H9 (cell line): ENCODE measurements around the gene ZCCHC7. TPM values are rescaled to one million over a fixed set of nuclear protein-coding genes. Genes with fewer than 3 reads are reported as not detected.
A peak's percentile ranks its signal among the peaks of the same experiment; 100 is the strongest.

Source experiments
- DNase-seq: peaks from one replicate; pipeline ENCODE4 v3.0.0-alpha.2; 2017
- H2AFZ ChIP-seq: one replicate; pipeline ENCODE4 v1.6.1; 2013; ENCODE audit warnings: mild to moderate bottlenecking, low read length, control low read depth, moderate library complexity
- H2AK5ac ChIP-seq: 2 replicates; pipeline ENCODE4 v1.6.1; 2013; ENCODE audit warnings: low read length, control low read depth, mixed read lengths; ENCODE audit not compliant: insufficient read length
- H2BK120ac ChIP-seq: one replicate; pipeline ENCODE4 v1.6.1; 2013; ENCODE audit warnings: low read depth, mild to moderate bottlenecking, low read length, control low read depth, inconsistent platforms; ENCODE audit not compliant: poor library complexity, severe bottlenecking
- H2BK12ac ChIP-seq: 2 replicates; pipeline ENCODE4 v1.6.1; 2013; ENCODE audit warnings: low read length, control low read depth, mixed read lengths, low read depth; ENCODE audit not compliant: insufficient read length
- H2BK15ac ChIP-seq: 2 replicates; pipeline ENCODE4 v1.6.1; 2013; ENCODE audit warnings: low read depth, low read length, control low read depth
- H2BK20ac ChIP-seq: one replicate; pipeline ENCODE4 v1.6.1; 2013; ENCODE audit warnings: low read depth, mild to moderate bottlenecking, low read length, control low read depth, inconsistent platforms; ENCODE audit not compliant: poor library complexity, severe bottlenecking
- H2BK5ac ChIP-seq: 2 replicates; pipeline ENCODE4 v1.6.1; 2013; ENCODE audit warnings: low read length, control low read depth, mixed read lengths; ENCODE audit not compliant: insufficient read length
- H3K14ac ChIP-seq: 2 replicates; pipeline ENCODE4 v1.6.1; 2013; ENCODE audit warnings: low read length, control low read depth; ENCODE audit not compliant: insufficient read depth
- H3K18ac ChIP-seq: 2 replicates; pipeline ENCODE4 v1.6.1; 2013; ENCODE audit warnings: low read depth, mild to moderate bottlenecking, mixed read lengths, low read length, control low read depth; ENCODE audit not compliant: insufficient read length
- H3K23ac ChIP-seq: 2 replicates; pipeline ENCODE4 v1.6.1; 2013; ENCODE audit warnings: low read length, control low read depth, mixed read lengths, low read depth; ENCODE audit not compliant: insufficient read length
- H3K23me2 ChIP-seq: 2 replicates; pipeline ENCODE4 v1.6.1; 2013; ENCODE audit warnings: low read depth, mild to moderate bottlenecking, mixed read lengths, low read length, control low read depth; ENCODE audit not compliant: insufficient read length, poor library complexity, severe bottlenecking
- H3K27ac ChIP-seq: 2 replicates; pipeline ENCODE4 v1.5.1; 2013; ENCODE audit warnings: low read length, control low read depth, mixed read lengths, low read depth; ENCODE audit not compliant: insufficient read length
- H3K27me3 ChIP-seq: 2 replicates; pipeline ENCODE4 v1.6.1; 2013; ENCODE audit warnings: low read length, control low read depth, inconsistent platforms; ENCODE audit not compliant: insufficient read depth
- H3K4ac ChIP-seq: 2 replicates; pipeline ENCODE4 v1.6.1; 2013; ENCODE audit warnings: low read depth, mild to moderate bottlenecking, control low read depth, inconsistent platforms, low read length, moderate library complexity
- H3K4me1 ChIP-seq: 2 replicates; pipeline ENCODE4 v1.6.1; 2013; ENCODE audit warnings: low read length, control low read depth, inconsistent platforms; ENCODE audit not compliant: insufficient read depth
- H3K4me2 ChIP-seq: 2 replicates; pipeline ENCODE4 v1.6.1; 2013; ENCODE audit warnings: low read length, control low read depth, mixed read lengths; ENCODE audit not compliant: insufficient read length, insufficient read depth
- H3K56ac ChIP-seq: 2 replicates; pipeline ENCODE4 v1.6.1; 2013; ENCODE audit warnings: low read depth, mild to moderate bottlenecking, mixed read lengths, low read length, control low read depth; ENCODE audit not compliant: insufficient read length
- H3K79me1 ChIP-seq: 2 replicates; pipeline ENCODE4 v1.6.1; 2013; ENCODE audit warnings: low read depth, mild to moderate bottlenecking, moderate library complexity, low read length, control low read depth, inconsistent platforms; ENCODE audit not compliant: insufficient read depth, poor library complexity, severe bottlenecking
- H3K79me2 ChIP-seq: 2 replicates; pipeline ENCODE4 v1.6.1; 2013; ENCODE audit warnings: low read length, control low read depth, inconsistent platforms; ENCODE audit not compliant: insufficient read depth
- H3K9ac ChIP-seq: 2 replicates; pipeline ENCODE4 v1.6.1; 2013; ENCODE audit warnings: low read length, control low read depth, mixed read lengths; ENCODE audit not compliant: insufficient read length; ENCODE audit errors: extremely low read depth
- H3K9me3 ChIP-seq: one replicate; pipeline ENCODE4 v1.6.1; 2013; ENCODE audit warnings: low read depth, low read length, inconsistent platforms; ENCODE audit not compliant: control insufficient read depth
- H3T11ph ChIP-seq: one replicate; pipeline ENCODE4 v1.6.1; 2013; ENCODE audit warnings: mild to moderate bottlenecking, low read length, control low read depth, inconsistent platforms
- H4K20me1 ChIP-seq: one replicate; pipeline ENCODE4 v1.6.1; 2013; ENCODE audit not compliant: control insufficient read depth, insufficient read length, insufficient read depth
- H4K5ac ChIP-seq: 2 replicates; pipeline ENCODE4 v1.6.1; 2013; ENCODE audit warnings: low read depth, mild to moderate bottlenecking, mixed read lengths, low read length, control low read depth; ENCODE audit not compliant: insufficient read length
- H4K8ac ChIP-seq: replicated peaks from 2 replicates; pipeline ENCODE4 v1.6.1; 2013; ENCODE audit warnings: low read length, control low read depth, mixed read lengths, low read depth; ENCODE audit not compliant: insufficient read length
- H4K91ac ChIP-seq: 2 replicates; pipeline ENCODE4 v1.6.1; 2013; ENCODE audit warnings: low read depth, mild to moderate bottlenecking, moderate library complexity, mixed read lengths, low read length, control low read depth; ENCODE audit not compliant: insufficient read length
- H3K27ac Mint-ChIP-seq, 3 experiments: 2 replicates in 2 of 3; 3 replicates in 1 of 3; pipeline ENCODE4 v1.8.0; 2020 to 2021; ENCODE audit warnings: mixed read lengths in 3 of 3, mild to moderate bottlenecking in 1 of 3, moderate library complexity in 1 of 3
- H3K27me3 Mint-ChIP-seq: 2 replicates; pipeline ENCODE4 v1.8.0; 2021; ENCODE audit warnings: low read depth, mild to moderate bottlenecking, moderate library complexity, mixed read lengths
- H3K36me3 Mint-ChIP-seq, 3 experiments: 2 replicates in 2 of 3; 3 replicates in 1 of 3; pipeline ENCODE4 v1.8.0; 2020 to 2021; ENCODE audit warnings: low read depth in 3 of 3, mixed read lengths in 3 of 3; ENCODE audit not compliant: insufficient read depth in 1 of 3
- H3K4me1 Mint-ChIP-seq, 2 experiments: 2 replicates each; pipeline ENCODE4 v1.8.0; 2020; ENCODE audit warnings: mixed read lengths in 2 of 2
- H3K4me3 Mint-ChIP-seq, 2 experiments: 2 replicates in 1 of 2; 3 replicates in 1 of 2; pipeline ENCODE4 v1.8.0; 2020 to 2021; ENCODE audit warnings: mild to moderate bottlenecking in 2 of 2, mixed read lengths in 2 of 2, moderate library complexity in 1 of 2
- H3K9me3 Mint-ChIP-seq, 2 experiments: 2 replicates in 1 of 2; 3 replicates in 1 of 2; pipeline ENCODE4 v1.8.0; 2020; ENCODE audit warnings: mild to moderate bottlenecking in 2 of 2, mixed read lengths in 2 of 2, moderate library complexity in 1 of 2
- CTCF ChIP-seq: fragments of 200-600 bp; sonication (generic); conservative IDR thresholded peaks from 3 replicates; pipeline ENCODE4 v1.8.0; 2021; ENCODE audit warnings: antibody characterized with exemption, mild to moderate bottlenecking
- WGBS: extraction: QIAGEN DNeasy Blood & Tissue Kit; methylation state at CpG from one replicate; pipeline ENCODE4 v1.1.7; 2013; ENCODE audit warnings: missing lambda C conversion rate, low lambda C conversion rate, mixed read lengths; ENCODE audit not compliant: insufficient read length; ENCODE audit errors: extremely low coverage; 5-methylcytosine and 5-hydroxymethylcytosine counted together
- total RNA-seq: library from RNA; stranded (reverse); gene quantifications from 2 replicates; pipeline ENCODE4 v1.2.1, GENCODE V29; 2021

Gene ZCCHC7
- total RNA-seq, 1 experiment from 2014 or later: 20.3 TPM

GRCh38 chr9:37212435-37212834, 92.1 kb downstream of the ZCCHC7 start:
- H3K4me3 Mint-ChIP-seq: no peak overlapping the region; a peak in 1 of 5 replicates
- Histone ChIP-seq H3K79me2 (no peaks in the 10 kb centered on the region), H2BK20ac (no peak overlapping the region), H2AFZ (no peak overlapping the region), H3K4ac (no peak overlapping the region), H2BK15ac (no peak overlapping the region), H3K27me3 (no peaks in the 10 kb centered on the region), H3K27ac (no peak overlapping the region), H4K5ac (no peak overlapping the region), H2AK5ac (no peak overlapping the region), H3K56ac (no peak overlapping the region), H3K4me1 (no peaks in the 10 kb centered on the region), H2BK5ac (no peak overlapping the region), H4K8ac (no peak overlapping the region), H4K20me1 (no peaks in the 10 kb centered on the region), H3K23me2 (no peaks in the 10 kb centered on the region), H2BK120ac (no peak overlapping the region), H2BK12ac (no peak overlapping the region), H3K79me1 (no peaks in the 10 kb centered on the region), H3K18ac (no peak overlapping the region), H3K14ac (no peak overlapping the region), H4K91ac (no peak overlapping the region), H3K23ac (no peak overlapping the region), H3T11ph (no peak overlapping the region), H3K9ac (no peak overlapping the region), H3K4me2 (no peak overlapping the region), H3K9me3 (no peaks in the 10 kb centered on the region)
- no peak for TF ChIP-seq CTCF
- no peaks in the 10 kb centered on the region for H3K27me3 Mint-ChIP-seq
- peaks cover 13 to 21% of the 10 kb centered on the region in 2 experiments for H3K4me1 Mint-ChIP-seq
- H3K36me3 Mint-ChIP-seq: 0 out of 7 replicates have a peak, but pooled peaks cover 0 to 2% (median 0%) of the 10 kb centered on the region in 3 experiments
- H3K9me3 Mint-ChIP-seq: no peaks in the 10 kb centered on the region
- no peak for DNase-seq
- peak overlapping the region in 1 of 3 experiments; percentile 80; a peak in 2 of 7 replicates for H3K27ac Mint-ChIP-seq
- no CpG with 5 or more reads among the region's 2 CpGs for WGBS
